Left hindlimb (tissue), 1 donor: Measurements from ENCODE around the gene FUT3.

Experiments
- DNase-seq: peaks from one replicate; pipeline ENCODE4 v3.0.0-alpha.2; 2018

FUT3 gene

DNA sequence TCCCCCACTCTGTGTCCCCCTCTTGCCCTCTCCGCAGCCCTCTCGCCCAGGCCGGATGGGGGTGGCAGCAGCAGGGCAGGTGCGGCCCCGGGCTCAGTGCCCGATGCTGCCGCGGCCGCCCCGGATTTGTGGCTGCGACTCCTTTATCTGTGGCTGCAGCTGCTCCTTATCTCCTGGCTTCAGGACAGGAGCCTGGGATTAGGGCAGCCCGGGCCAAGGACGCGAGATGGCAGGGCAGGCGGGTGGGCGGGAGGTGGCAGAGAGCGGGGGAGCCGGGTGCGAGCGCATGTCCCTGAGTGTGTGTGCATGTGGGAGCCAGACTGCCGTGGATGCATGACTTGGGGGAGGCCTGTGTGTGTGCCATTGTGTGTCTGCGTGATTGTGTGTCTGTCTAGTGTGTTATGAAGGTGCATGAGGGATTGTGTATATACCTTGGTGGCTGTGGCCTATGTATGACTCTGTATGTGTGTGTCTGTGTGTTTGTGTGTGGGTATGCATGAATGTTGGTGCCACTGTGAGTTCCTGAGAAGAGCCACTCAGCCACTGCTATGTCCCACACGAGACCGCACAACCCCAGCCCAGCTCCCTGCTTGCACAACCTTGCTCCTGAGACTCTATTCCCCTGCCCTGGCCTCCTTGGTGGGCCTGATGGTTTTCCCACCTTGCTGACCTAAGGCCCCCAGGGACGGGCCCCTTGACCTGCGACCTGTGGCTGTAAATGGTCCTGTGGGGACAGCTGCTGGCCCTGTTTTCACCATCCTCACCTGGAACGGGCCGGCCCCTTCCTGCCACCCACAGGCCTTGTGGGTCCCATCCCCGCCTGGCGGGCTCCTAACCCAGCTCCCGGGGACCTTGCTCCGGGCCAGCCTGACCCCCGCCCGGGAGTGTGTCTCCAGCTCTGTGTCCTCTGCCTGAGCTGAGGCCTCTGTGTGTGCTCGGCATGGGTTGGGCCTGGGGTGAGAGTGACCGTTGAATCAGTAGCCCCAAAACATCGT, 51.7 kb downstream of the FUT3 start:
- DNase-seq = no peak

DNA sequence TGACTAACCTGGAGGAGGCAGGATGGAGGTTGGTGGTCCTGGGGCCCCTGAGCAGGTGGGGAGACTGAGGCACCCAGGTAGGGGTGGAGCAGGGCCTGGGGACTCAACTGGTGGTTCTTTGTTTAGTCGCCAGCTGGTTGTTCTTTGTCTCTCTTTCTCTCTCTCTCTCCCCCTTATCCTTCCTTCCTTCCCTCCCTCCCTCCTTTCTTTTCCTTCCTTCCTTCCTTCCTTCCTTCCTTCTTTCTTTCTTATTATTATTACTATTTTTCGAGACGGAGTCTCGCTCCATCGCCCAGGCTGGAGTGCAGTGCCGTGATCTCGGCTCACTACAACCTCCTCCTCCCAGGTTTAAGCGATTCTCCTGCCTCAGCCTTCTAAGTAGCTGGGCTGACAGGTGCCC, 53.0 kb downstream of the FUT3 start:
- DNase-seq = no peak

DNA sequence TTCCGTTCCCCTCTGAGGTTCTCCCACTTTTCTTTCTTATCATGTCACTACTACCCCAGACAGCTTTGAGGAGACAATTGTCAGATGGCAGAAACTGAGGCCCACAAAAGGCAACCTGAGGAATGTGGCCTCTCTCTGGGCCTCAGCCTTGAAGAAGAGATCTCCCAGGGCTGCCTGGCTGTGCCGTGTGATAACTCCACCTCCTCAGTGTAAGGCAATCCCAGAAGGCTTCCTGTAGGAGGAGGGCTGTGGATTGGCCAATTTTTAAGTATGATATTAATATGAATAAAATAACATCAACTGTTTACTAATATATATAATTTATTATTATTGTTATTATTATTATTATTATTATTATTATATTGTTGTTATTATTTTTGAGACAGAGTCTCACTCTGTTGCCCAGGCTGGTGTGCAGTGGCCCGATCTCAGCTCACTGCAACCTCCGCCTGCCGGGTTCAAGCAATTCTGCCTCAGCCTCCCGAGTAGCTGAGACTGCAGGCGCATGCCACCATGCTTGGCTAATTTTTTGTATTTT, 55.8 kb downstream of the FUT3 start:
- DNase-seq = no peak

DNA sequence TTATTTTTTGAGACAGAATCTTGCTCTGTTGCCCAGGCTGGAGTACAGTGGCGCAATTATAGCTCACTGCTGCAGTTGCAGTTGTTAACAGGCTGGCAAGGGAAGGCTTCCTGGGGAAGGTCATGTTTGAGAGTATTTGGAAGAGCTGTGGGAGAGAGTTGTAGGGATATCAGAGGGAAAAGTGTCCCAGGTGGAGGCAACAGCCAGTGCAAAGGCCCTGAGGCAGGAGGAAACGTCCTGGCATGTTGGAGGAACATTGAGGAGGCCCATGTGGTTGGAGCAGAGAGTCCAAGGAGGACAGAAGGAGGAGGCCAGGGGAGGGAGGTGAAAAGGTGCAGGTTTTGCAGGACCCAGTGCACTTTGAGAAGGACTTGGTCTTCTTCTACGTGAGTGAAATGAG, 58.1 kb downstream of the FUT3 start:
- no peak for DNase-seq
